H1 (cell line): ENCODE measurements around the gene RXRA. TPM values are rescaled to one million over a fixed set of nuclear protein-coding genes. Genes with fewer than 3 reads are reported as not detected.
A peak's percentile ranks its signal among the peaks of the same experiment; 100 is the strongest.

Experiments used
- CTCF ChIA-PET: fragments of 300-600 bp; sonication (Branson Sonifier 250); formaldehyde crosslinking; loops from one replicate; lab custom pipeline; 2021; ENCODE audit not compliant: partially characterized antibody; lab: Charles Lee
- POLR2A ChIA-PET: fragments of 300-600 bp; sonication (Branson Sonifier 250); formaldehyde crosslinking; loops from one replicate; lab custom pipeline; 2021; ENCODE audit warnings: inconsistent platforms; ENCODE audit not compliant: partially characterized antibody; lab: Charles Lee
- DNase-seq, 2 experiments: peaks; one replicate each; pipeline versions ENCODE4 v3.0.0 to v3.0.0-alpha.2; 2010 to 2022; ENCODE audit warnings: low spot score in 2 of 2, low read depth in 1 of 2, mixed read lengths in 1 of 2
- FAIRE-seq: peaks from 2 replicates; lab custom pipeline; 2011; peaks lifted over from hg19 to GRCh38; lab: Jason Lieb, UNC
- H2AFZ ChIP-seq: 2 replicates; pipeline ENCODE4 v1.8.1; 2012; ENCODE audit warnings: low read length, inconsistent platforms
- H2AK5ac ChIP-seq: 2 replicates; pipeline ENCODE4 v1.6.1; 2013; ENCODE audit warnings: low read depth, low read length
- H2BK120ac ChIP-seq: replicated peaks from 2 replicates; pipeline ENCODE3; 2013; ENCODE audit warnings: low read depth, low read length, inconsistent platforms
- H2BK12ac ChIP-seq: 2 replicates; pipeline ENCODE4 v1.6.1; 2013; ENCODE audit warnings: low read depth, low read length
- H2BK15ac ChIP-seq: 2 replicates; pipeline ENCODE4 v1.6.1; 2013; ENCODE audit warnings: low read length
- H2BK20ac ChIP-seq: 2 replicates; pipeline ENCODE4 v1.6.1; 2013; ENCODE audit warnings: low read length
- H2BK5ac ChIP-seq: 2 replicates; pipeline ENCODE4 v1.6.1; 2013; ENCODE audit warnings: low read depth, low read length
- H3K14ac ChIP-seq: 2 replicates; pipeline ENCODE4 v1.6.1; 2013; ENCODE audit warnings: inconsistent platforms; ENCODE audit not compliant: insufficient read length
- H3K18ac ChIP-seq: 2 replicates; pipeline ENCODE4 v1.6.1; 2013; ENCODE audit warnings: low read length; ENCODE audit errors: extremely low read depth
- H3K23ac ChIP-seq: 2 replicates; pipeline ENCODE4 v1.6.1; 2013; ENCODE audit warnings: inconsistent platforms; ENCODE audit not compliant: insufficient read length
- H3K23me2 ChIP-seq: 2 replicates; pipeline ENCODE4 v1.6.1; 2013; ENCODE audit warnings: low read depth, low read length
- H3K27ac ChIP-seq: 2 replicates; pipeline ENCODE4 v1.6.1; 2011; ENCODE audit warnings: low read depth, low read length, inconsistent platforms
- H3K27me3 ChIP-seq, 4 experiments: replicated peaks in 1 of 4; 1 replicate in 1 of 4; 2 replicates in 3 of 4; pipeline versions ENCODE4 v1.6.1 to v1.8.1; 2011 to 2013; ENCODE audit warnings: low read length in 3 of 4, mild to moderate bottlenecking in 3 of 4, inconsistent platforms in 2 of 4, mixed read lengths in 2 of 4, moderate library complexity in 1 of 4; ENCODE audit not compliant: control insufficient read depth in 3 of 4, insufficient read depth in 3 of 4; ENCODE audit errors: extremely low read depth in 1 of 4
- H3K36me3 ChIP-seq, 4 experiments: 2 replicates each; pipeline versions ENCODE4 v1.6.1 to v1.8.1; 2011 to 2013; ENCODE audit warnings: mild to moderate bottlenecking in 4 of 4, low read length in 3 of 4, moderate library complexity in 2 of 4, control low read depth in 1 of 4, inconsistent platforms in 1 of 4; ENCODE audit not compliant: insufficient read depth in 4 of 4, control insufficient read depth in 2 of 4
- H3K4ac ChIP-seq: replicated peaks from 2 replicates; pipeline ENCODE3; 2013; ENCODE audit warnings: low read length, low read depth, mixed read lengths, inconsistent platforms; ENCODE audit not compliant: insufficient read length
- H3K4me1 ChIP-seq, 4 experiments: replicated peaks in 1 of 4; 1 replicate in 1 of 4; 2 replicates in 3 of 4; pipeline versions ENCODE4 v1.6.1 to v1.8.1; 2011 to 2013; ENCODE audit warnings: low read length in 3 of 4, inconsistent platforms in 2 of 4, mixed read lengths in 1 of 4; ENCODE audit not compliant: insufficient read depth in 4 of 4, control insufficient read depth in 3 of 4
- H3K4me2 ChIP-seq, 2 experiments: 2 replicates each; pipeline versions ENCODE4 v1.6.1 to v1.8.1; 2011 to 2013; ENCODE audit warnings: low read depth in 2 of 2, low read length in 2 of 2, control low read depth in 1 of 2, inconsistent platforms in 1 of 2, mild to moderate bottlenecking in 1 of 2; ENCODE audit not compliant: insufficient read depth in 1 of 2
- H3K4me3 ChIP-seq, 4 experiments: fragments of 200-600, 300-600 bp in 1 of 4; sonication (generic), shearing (Covaris generic), sonication (Bioruptor Twin) in 1 of 4; 2 replicates each; pipeline versions ENCODE4 v1.5.1 to v1.8.1; 2011 to 2016; ENCODE audit warnings: low read length in 4 of 4, low read depth in 3 of 4, control low read depth in 2 of 4, inconsistent platforms in 2 of 4, mild to moderate bottlenecking in 2 of 4, mixed read lengths in 1 of 4, moderate library complexity in 1 of 4; ENCODE audit not compliant: insufficient read depth in 2 of 4; ENCODE audit errors: extremely low read depth in 1 of 4
- H3K56ac ChIP-seq: replicated peaks from 2 replicates; pipeline ENCODE3; 2013; ENCODE audit warnings: low read depth, mild to moderate bottlenecking, mixed read lengths, low read length, inconsistent platforms; ENCODE audit not compliant: insufficient read length
- H3K79me1 ChIP-seq: 2 replicates; pipeline ENCODE4 v1.6.1; 2013; ENCODE audit warnings: low read depth, low read length, control low read depth
- H3K79me2 ChIP-seq, 2 experiments: 2 replicates each; pipeline versions ENCODE4 v1.6.1 to v1.8.1; 2012 to 2013; ENCODE audit warnings: low read length in 2 of 2, mild to moderate bottlenecking in 2 of 2, inconsistent platforms in 1 of 2; ENCODE audit not compliant: insufficient read depth in 2 of 2, control insufficient read depth in 1 of 2
- H3K9ac ChIP-seq, 4 experiments: replicated peaks in 1 of 4; 1 replicate in 1 of 4; 2 replicates in 3 of 4; pipeline versions ENCODE4 v1.6.1 to v1.8.1; 2011 to 2013; ENCODE audit warnings: low read depth in 3 of 4, low read length in 3 of 4, control low read depth in 2 of 4, mild to moderate bottlenecking in 2 of 4, moderate library complexity in 2 of 4, inconsistent platforms in 1 of 4; ENCODE audit errors: extremely low read depth in 1 of 4
- H3K9me3 ChIP-seq, 2 experiments: 2 replicates each; pipeline versions ENCODE4 v1.6.1 to v1.8.1; 2012 to 2013; ENCODE audit warnings: mild to moderate bottlenecking in 2 of 2, moderate library complexity in 2 of 2, control low read depth in 1 of 2, inconsistent platforms in 1 of 2, low read depth in 1 of 2, low read length in 1 of 2, mixed read lengths in 1 of 2; ENCODE audit not compliant: insufficient read depth in 2 of 2
- H4K20me1 ChIP-seq, 2 experiments: replicated peaks in 1 of 2; 2 replicates each; pipeline versions ENCODE3 to v1.8.1; 2011 to 2013; ENCODE audit warnings: inconsistent platforms in 2 of 2, low read length in 2 of 2, mild to moderate bottlenecking in 1 of 2; ENCODE audit not compliant: insufficient read depth in 2 of 2, control insufficient read depth in 1 of 2
- H4K5ac ChIP-seq: 2 replicates; pipeline ENCODE4 v1.6.1; 2013; ENCODE audit warnings: low read length, low read depth, mixed read lengths, inconsistent platforms; ENCODE audit not compliant: insufficient read length
- H4K8ac ChIP-seq: 2 replicates; pipeline ENCODE4 v1.8.0; 2013; ENCODE audit warnings: mild to moderate bottlenecking, moderate library complexity, low read length, inconsistent platforms; ENCODE audit not compliant: insufficient read depth; ENCODE audit errors: extremely low read depth
- H4K91ac ChIP-seq: replicated peaks from 2 replicates; pipeline ENCODE3; 2013; ENCODE audit warnings: low read length, mixed read lengths, inconsistent platforms; ENCODE audit not compliant: insufficient read length
- BCL11A ChIP-seq, 2 experiments: IDR thresholded peaks; one replicate each; pipeline ENCODE4 v1.6.1; 2011; ENCODE audit warnings: low read depth in 2 of 2, low read length in 2 of 2, mild to moderate bottlenecking in 2 of 2
- CEBPB ChIP-seq: IDR thresholded peaks from 2 replicates; pipeline ENCODE4 v1.6.1; 2012; ENCODE audit warnings: low read depth, low read length
- HDAC2 ChIP-seq, 2 experiments: fragments of 300-600 bp in 1 of 2; sonication (generic) in 1 of 2; IDR thresholded peaks; 2 replicates each; pipeline ENCODE4 v1.6.1; 2011 to 2012; ENCODE audit warnings: low read depth in 2 of 2, low read length in 2 of 2, mild to moderate bottlenecking in 2 of 2, moderate library complexity in 2 of 2, borderline replicate concordance in 1 of 2, inconsistent platforms in 1 of 2
- KDM4A ChIP-seq: IDR thresholded peaks from one replicate; pipeline ENCODE4 v1.7.1; 2012; ENCODE audit warnings: low read depth, mild to moderate bottlenecking, moderate library complexity, low read length, inconsistent platforms; ENCODE audit not compliant: severe bottlenecking
- WGBS, 2 experiments: shearing (Covaris generic) in 1 of 2; methylation state at CpG; one replicate each; pipeline versions ENCODE4 v1.1.6 to v1.1.7; 2013 to 2015; ENCODE audit warnings: low lambda C conversion rate in 2 of 2, mixed read lengths in 2 of 2, inconsistent platforms in 1 of 2, low coverage in 1 of 2, missing lambda C conversion rate in 1 of 2; ENCODE audit not compliant: insufficient replicate concordance in 2 of 2, insufficient coverage in 1 of 2, insufficient read length in 1 of 2; ENCODE audit errors: extremely low coverage in 1 of 2, missing lambda C conversion rate in 1 of 2; 5-methylcytosine and 5-hydroxymethylcytosine counted together
- polyA plus RNA-seq, 7 experiments: library from polyadenylated mRNA; depleted of rRNA in 3 of 7; stranded (reverse) in 5 of 7; unstranded in 2 of 7; fragments of >200 nt in 5 of 7; fragments of 200-250 nt in 2 of 7; gene quantifications; 1 replicate in 5 of 7; 2 replicates in 1 of 7; 4 replicates in 1 of 7; pipeline versions ENCODE4 v1.2.1 to v1.2.3, GENCODE V29; 2011 to 2013; ENCODE audit warnings: missing spikeins in 2 of 7, mixed read lengths in 2 of 7
- total RNA-seq: library from RNA; stranded (reverse); fragmentation: NEBNext Ultra II Directional; extraction: Animal tissue kit (Norgen Biotek cat#: 25700); gene quantifications from 2 replicates; pipeline ENCODE4 v1.2.1, GENCODE V29; 2021

The RXRA gene
- total and polyA plus RNA-seq, 2 of the 8 experiments (the other 6 are each of a cell fraction or from before 2014, with no cell fraction given) = 9.8 to 29.4 TPM

DNA sequence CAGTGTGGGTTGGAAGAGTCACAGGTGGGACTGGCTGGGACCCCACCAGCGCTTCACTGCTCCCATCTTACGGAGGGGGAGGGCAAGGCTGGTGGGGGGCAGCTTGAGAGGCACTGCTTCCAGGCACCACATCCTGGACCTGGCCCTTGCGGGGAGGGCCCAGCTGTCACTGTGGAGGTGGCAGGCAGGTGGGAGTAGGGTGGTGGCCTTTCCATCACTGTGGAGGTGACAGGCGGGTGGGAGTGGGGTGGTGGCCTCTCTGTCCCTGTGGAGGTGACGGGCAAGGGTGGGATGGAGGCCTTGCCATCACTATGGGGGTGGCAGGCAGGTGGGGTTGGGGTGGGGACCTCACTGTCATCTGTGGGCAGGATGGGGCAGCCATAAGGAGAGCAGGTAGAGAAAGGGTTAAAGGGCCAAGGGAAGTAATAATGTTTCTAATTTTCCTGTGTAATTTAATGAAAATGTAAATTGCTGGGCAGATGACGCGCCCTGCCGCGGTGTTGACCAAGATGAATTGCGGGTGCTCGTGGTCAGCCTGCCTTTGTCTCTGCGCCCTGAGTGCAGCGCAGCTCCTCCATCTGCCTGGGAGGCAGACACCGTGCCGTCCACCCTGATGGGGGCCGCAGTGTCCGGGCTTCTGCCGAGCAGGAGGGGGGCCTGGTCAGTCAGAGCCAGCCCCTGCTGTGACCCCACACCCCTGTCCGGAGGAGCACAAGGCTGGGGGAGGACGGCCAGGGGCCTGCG, 20.8 kb downstream of the RXRA start:
- Histone ChIP-seq H4K91ac (no peak overlapping the region), H3K4me2 (no peak overlapping the region), H3K36me3 (no peaks in the 10 kb centered on the region), H3K9me3 (no peaks in the 10 kb centered on the region), H2BK12ac (no peak overlapping the region), H2AFZ (no peak overlapping the region), H3K79me1 (peaks cover 43% of the 10 kb centered on the region), H3K14ac (no peak overlapping the region), H2BK120ac (no peak overlapping the region), H3K23me2 (no peaks in the 10 kb centered on the region), H2BK5ac (0 out of 2 replicates have a peak overlapping the region, but pooled peaks have one; percentile 21), H3K18ac (no peak overlapping the region), H3K4me1 (peaks cover 0 to 12% (median 3%) of the 10 kb centered on the region in 4 experiments; a peak in 5 of 7 replicates), H3K79me2 (peaks cover 0 to 72% of the 10 kb centered on the region in 2 experiments; a peak in 2 of 4 replicates), H4K8ac (peak overlapping the region; percentile 89), H2BK20ac (no peak overlapping the region), H2BK15ac (no peak overlapping the region), H3K4ac (no peak overlapping the region), H3K9ac (no peak overlapping the region), H2AK5ac (no peak overlapping the region), H4K20me1 (peaks cover 17 to 49% of the 10 kb centered on the region in 2 experiments), H4K5ac (no peak overlapping the region), H3K56ac (no peak overlapping the region), H3K27ac (no peak overlapping the region), H3K4me3 (no peak overlapping the region), H3K27me3 (no peaks in the 10 kb centered on the region), H3K23ac (no peak overlapping the region)
- CTCF ChIA-PET = interaction anchor here (1.0 to 3.7 kb wide), 4 partner anchors 15 to 53 kb away, joined by 3 to 11 read pairs (median 4); no protein-coding TSS in a partner anchor
- POLR2A ChIA-PET = interaction anchor here (1.3 kb wide), 1 partner anchor 18 kb away, joined by 3 read pairs; no protein-coding TSS in a partner anchor
- no peak for DNase-seq
- WGBS, 2 experiments = 95% methylated on average over 16 of the region's 21 CpGs; no CpG with 5 or more reads in 1 of the 2 experiments
- FAIRE-seq = no peak
- no peak for TF ChIP-seq CEBPB
- TF ChIP-seq HDAC2 (IDR thresholded peaks at IDR 0.05; ENCODE audit: borderline replicate concordance in 1 of 2, low read depth in 2 of 2, low read length in 2 of 2) = no peak
- no peak for TF ChIP-seq BCL11A (IDR thresholded peaks at IDR 0.05; ENCODE audit: low read depth in 2 of 2, low read length in 2 of 2)
- TF ChIP-seq KDM4A = no peak
